Stimulated activated CD4-positive, alpha-beta T cell treated with anti-CD3 and anti-CD28 coated beads, Interleukin-12 subunit alpha, Interleukin-12 subunit beta, amount 100 ng/mL, for 4 hours (primary cell): ENCODE results near the gene CALU.

Experiments
- DNase-seq: peaks from one replicate; pipeline ENCODE4 v3.0.0-alpha.2; 2020

CALU gene

DNA sequence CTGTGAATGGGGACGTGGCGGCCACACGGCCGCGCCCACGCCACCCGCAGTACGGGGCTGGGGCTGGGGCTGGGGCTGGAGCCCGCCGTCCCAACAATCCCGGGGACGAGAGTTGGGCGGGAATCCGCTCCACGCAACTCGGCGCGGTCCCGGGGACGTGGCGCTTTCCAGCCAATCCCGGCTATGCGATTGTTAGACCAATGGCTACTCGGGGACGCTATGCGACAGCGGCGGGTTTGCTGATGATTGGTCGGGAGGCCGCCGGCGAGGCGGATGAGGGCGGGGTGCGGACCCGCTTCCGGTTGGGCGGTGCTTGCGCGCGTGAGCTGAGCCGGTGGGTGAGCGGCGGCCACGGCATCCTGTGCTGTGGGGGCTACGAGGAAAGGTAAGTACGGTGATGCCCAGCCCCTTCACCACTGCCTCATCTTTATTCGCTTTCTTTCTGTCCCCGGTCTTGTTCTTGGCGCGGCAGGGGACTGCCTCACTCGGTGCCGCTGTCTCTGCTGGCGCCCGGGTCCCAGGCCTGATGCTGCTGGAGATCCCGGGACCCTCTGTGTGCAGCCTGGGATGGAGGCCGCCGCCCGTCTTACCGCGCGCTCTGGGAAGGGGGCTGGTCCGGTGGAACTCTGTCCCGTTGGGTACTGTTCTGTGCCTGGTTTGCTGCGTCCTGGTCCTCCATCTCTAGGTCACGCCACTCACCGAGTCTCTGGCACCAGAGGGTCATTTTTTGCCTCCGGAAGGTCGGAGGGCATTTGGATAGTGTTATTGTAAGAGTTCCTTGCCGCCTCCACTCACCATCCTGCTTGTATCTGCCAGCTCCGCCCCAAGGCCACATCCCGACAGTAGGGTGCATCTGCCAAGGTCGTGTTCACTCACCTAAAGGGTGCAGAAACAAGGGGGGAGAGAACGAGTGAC, at the start of gene CALU:
Gene CALU (plus strand): TSS at position 312 of the 915 bp plus-strand sequence. CDS start 9,225 bp downstream, outside the sequence.
- DNase-seq, result peak; percentile 91

- DNase-seq, result no peak
Observed at GRCh38 chr7:128691227-128691626, 47.9 kb upstream of the CALU start.

DNA sequence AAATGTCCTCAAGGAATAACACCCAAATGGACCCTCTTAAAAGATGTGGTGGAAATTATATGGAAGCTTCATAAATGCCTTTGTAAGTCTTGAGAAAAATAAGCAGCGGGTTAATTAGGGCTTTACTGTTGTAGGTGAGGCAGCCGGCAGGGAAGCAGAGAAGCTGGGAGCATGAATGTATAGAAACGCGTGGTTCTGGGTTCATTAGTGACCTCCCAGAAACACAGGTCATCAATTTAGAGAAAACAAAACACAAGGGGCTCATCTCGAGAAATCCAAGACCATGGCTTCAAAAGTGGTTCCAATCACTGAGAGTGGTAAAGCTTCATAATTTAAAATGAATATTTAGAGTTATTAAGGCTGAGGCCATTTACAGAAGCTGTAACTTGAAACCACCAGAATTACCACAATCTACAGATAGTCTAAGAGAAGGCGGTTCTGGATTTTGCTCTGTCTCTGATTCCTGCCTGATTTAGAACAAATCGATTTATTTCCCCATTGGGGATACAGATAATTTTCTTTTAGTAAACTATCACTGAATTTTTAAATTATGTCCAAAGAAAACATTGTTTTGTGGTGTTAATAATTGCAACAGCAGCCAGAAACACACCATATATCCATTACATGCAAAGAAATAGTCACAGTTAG, 46.4 kb upstream of the CALU start:
- DNase-seq, result no peak

DNA sequence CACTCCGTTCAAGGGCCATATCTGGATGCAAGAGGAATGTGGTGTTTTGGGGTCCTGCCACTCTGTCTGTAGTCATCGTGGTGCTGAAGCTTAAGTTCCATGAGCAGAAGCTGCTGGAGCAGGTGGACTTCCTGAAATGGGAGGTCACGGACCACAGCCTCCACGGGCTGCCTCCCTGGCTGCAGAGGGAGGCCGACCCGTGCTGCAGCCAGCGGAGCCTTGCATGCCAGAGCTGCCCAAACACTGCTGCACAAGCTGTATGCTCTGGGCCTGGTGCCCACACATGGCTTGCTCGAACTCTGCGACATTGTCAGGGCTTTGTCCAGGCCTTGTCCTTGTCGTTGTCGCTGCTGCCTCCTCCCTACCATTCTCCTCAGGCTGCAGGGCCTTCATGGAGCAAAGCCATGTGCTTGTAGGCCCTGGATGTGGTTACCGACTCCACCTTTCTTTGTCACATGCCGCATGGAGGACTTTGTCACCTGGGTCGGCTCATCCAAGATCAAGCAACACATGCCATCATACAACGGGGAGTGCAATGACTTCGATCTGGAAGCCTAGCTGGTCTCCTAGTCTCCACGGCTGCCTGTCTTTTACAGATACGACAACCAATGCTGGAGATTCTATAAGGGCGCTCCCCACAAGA, 45.7 kb upstream of the CALU start:
- DNase-seq, result no peak

- DNase-seq, result no peak
Observed at GRCh38 chr7:128694738-128695137, 44.4 kb upstream of the CALU start.

- peak; percentile 17 for DNase-seq
Observed at GRCh38 chr7:128697302-128697905, 41.8 kb upstream of the CALU start.

DNA sequence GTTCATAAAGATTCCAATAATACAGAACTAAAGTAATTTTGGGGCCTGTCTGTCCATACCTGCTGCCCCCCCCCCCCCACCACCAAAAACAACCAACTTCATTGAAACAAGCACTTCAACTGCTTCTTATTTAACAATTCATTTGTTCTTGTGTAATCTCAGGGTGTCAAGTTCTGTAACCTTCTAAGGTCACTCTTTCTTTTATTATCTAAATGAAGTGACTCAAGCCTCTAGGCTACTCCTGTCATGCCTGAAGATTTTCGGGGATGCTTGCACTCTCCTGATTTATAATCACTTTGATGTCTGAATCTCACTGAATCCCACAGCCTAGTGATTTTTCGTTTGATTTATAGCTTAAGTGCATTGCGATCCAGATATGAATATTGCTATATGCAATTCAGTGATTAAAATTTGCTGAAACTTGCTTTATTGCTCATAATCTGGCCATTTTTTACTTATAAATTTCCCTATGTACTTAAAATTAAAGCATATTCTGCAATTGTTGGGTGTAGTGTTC, 39.9 kb upstream of the CALU start:
- no peak for DNase-seq

DNA sequence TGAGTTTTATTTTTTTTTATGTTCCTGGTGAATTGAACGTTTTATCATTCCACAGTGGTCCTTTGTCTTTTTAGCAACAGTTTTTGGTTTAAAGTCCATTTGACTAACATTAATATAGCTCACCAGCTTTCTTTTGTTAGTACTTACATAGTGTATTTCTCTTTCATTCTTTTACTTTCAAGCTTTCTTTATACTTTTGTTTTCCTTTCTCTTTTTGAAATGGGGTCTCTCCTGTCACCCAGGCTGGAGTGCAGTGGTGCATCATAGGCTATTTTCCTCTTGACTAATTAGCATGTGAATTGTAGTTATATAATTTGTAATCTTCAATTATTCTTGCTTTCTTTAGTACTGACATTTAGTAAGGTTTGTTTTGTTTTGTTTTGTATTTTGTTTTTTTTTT, 39.3 kb upstream of the CALU start:
- DNase-seq, result no peak

DNA sequence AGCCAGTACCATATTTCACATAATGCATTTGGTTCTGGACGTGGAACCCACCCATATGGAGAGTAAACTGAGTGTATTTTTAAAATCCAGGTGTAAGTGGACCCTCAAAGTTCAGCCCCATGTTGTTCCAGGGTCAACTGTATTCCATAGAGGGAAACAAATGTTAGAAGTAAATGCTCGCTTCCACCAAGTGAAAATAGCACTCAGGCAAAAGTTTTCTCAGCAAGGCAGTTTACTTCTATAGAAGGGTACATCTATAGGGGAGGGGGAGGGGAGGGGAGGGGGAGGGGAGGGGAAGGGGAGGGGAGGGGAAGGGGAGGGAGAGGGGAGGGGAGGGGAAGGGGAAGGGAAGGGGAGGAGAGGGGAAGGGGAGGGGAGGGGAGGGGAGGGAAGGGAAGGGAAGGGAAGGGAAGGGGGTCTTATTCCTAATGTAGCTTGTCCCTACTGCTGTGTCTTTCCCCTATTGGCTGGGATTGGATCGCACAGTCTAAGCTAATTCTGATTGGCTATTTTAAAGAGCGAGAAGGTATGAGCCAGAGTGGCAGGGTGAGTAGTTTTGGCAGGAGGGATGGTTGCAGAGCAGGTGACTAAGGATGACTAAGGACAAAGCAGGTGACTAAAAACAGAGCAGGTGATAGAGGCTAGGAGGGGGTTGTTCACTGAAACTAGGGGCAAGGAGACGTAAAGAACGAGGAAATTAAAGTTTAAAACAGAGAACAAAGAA, 37.9 kb upstream of the CALU start:
- DNase-seq, result no peak

DNA sequence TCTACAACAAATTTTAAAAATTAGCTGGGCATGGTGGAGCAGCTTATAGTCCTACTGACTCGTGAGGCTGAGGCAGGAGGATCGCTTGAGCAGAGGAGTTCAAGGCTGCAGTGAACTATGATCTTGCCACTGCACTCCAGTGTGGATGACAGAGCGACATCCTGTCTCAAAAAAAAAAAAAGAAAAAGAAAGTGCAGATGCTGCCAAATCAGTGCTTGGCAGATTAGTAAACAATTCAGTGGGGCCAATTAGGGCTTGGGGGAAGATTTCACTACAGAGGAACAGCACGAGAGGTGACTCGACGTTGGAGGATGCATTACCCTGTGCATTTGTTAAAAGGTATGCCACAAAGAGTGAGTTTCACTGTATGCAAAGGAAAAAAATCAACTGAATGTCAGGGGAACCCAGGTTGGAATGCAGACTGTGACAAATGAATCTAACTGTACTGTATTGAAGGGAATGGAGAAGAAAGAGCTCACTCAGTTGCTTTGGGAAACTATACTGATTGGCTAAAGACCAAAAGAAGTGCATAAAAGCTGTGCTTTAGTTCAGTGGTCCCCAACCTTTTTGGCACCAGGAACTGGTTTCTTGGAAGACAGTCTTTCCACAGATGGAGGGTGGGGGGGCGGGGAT, 35.4 kb upstream of the CALU start:
- no peak for DNase-seq

DNA sequence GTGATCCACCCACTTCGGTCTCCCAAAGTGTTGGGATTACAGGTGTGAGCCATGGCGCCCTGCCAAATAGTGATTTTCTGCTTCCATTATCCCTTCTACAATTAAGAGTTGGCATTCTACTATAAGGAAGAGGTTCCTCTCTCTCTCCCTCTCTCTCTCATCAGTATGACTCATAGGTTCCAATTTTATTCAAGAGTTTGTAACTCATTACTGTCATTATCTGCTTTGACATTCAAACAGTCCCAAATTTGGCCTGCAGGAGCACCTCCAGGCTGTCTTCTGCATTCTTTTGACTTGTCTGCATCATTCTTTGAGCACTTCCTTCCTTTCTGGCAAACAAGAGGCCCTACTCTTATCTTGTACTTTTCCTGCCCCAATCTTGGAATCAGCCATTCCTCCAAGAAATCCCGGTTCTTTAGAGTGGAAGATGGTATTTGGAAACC, 33.2 kb upstream of the CALU start:
- no peak for DNase-seq

- DNase-seq, result no peak
Observed at GRCh38 chr7:128707752-128708151, 31.4 kb upstream of the CALU start.

GRCh38 chr7:128708235-128708634, 30.9 kb upstream of the CALU start:
- DNase-seq, result no peak

DNA sequence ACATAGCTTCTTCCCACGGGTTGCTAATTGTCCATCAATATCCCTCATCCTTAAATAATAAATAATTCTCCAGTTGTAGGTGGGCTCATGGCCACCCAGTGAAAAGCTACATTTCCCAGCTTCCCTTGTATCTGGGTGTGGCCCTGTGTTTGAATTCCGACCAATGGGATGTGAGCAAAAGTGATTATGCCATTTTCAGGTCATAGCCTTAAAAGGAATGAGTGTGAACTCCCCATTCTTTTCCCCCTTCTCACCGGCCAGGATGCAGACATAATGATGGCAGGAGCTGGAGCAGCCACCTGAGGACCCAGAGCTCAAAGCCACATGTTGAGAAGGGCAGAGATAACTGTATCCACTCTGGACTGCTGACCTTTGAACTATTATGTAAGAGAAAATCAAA, 30.3 kb upstream of the CALU start:
- no peak for DNase-seq

GRCh38 chr7:128710481-128710880, 28.7 kb upstream of the CALU start:
- no peak for DNase-seq

DNA sequence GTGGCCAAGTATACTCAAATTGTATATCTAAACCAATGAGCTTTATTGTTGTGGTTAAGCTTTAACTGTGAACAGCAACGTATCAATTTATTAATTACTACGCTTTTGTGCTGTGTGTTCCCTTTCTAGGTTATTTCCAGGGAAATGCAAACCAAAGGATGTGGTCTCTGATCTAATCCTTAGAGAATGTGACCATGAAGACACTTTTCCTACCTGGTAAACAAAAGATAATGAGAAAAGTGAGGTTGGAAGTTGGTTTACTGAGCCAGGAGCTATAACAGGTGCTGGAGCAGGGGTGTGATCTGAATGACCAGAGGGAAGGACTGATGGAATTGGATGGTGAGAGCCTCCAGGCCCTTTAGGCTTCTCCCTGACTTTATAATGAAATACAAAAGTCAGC, 25.4 kb upstream of the CALU start:
- DNase-seq, result no peak

DNA sequence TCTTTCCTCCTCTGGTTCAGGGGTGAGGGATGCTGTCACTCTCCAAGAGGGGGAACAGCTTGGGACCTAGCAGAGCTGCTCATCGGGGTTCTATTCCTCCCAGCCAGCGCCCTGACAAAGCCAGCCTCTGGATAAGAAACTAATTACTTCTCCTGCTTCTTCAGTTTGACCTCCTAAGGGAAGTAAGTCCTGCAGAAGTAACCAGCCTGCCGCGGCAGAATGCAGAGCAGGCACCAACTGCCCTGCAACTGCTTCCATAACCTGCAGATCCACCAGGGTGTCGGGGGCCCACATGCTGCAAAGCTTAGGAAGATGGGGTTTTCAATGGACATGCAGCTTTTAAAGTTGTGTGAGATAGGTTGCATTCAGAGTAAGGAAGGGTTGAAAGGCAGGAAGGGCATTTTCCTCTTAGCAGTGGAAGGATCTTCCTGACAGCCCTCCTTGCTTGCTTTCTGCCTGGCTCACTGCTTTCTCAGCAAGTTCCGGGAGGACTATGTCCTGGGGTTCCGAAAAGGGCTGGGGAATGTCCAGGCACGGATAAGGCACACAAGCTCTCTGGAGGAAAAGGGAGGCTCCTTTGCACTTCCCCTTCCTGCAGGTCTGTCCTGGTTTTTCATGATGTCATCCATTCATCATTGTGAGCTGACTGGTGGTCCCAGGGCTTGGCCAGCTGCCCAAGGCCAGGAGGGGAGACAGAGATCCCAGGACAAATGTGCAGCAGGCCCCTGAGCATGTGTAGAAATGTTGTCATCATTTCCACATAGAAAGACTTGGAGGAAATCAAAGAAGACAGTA, 24.3 kb upstream of the CALU start:
- DNase-seq, result no peak

GRCh38 chr7:128718967-128719642, 20.1 kb upstream of the CALU start:
- DNase-seq, result no peak

- DNase-seq, result no peak
Observed at GRCh38 chr7:128721376-128721775, 17.8 kb upstream of the CALU start.

DNA sequence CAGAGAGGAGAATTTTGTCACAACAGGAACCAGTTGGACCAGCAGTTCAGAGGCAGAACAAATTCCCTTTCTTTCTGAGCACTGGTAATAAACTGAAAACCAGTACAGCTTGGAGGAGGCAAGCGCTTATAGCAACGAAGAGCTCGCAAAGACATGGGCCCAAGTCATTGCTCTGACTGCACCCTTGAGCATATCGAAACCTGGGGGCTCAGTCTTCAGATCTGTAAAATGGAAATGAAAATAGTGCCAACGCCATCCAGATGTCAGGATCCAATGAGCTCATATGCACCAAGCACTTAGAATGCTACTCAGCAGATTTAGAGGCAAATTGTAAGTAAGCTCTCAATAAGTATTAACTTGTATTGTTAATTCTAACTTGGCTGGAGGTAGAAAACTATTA, 14.4 kb upstream of the CALU start:
- DNase-seq, result no peak
